ENCODE measurements around the gene DOCK9. TPM values are rescaled to one million over a fixed set of nuclear protein-coding genes. Genes with fewer than 3 reads are reported as not detected.

The DOCK9 gene
- total RNA-seq, 1 donor from 2014 or later: 88.4 TPM

DNA sequence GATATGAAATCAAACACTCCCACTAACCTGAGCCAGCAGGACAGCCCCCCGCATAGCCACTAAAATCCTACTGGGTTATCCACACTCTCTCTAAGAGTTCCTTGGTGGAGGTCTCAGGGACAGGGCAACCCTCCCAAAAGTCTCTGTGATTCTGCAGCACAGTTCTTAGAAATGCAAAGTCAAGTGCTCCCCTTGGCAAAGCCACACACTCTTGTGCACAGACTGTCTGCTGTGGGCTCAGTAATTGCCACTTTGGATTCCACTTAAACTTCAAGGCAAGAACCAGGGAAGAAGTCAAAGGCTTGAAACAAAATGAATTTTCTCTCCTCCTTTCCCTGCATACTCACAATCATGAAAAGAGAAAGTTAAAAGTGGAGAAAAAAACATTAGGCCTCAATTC, 61.5 kb downstream of the DOCK9 start:
- Histone ChIP-seq H3K36me3 (peaks cover 0 to 4% of the 10 kb centered on the region in 2 donors), H3K27ac (no peak overlapping the region), H3K4me1 (no peaks in the 10 kb centered on the region), H3K27me3 (no peaks in the 10 kb centered on the region), H3K4me3 (no peak overlapping the region), H3K9me3 (no peaks in the 10 kb centered on the region)
- TF ChIP-seq POLR2AphosphoS5 (IDR thresholded peaks at IDR 0.05; ENCODE audit: insufficient read depth in 1 of 2, low read depth in 1 of 2): no peak
- TF ChIP-seq, protein P1, sequence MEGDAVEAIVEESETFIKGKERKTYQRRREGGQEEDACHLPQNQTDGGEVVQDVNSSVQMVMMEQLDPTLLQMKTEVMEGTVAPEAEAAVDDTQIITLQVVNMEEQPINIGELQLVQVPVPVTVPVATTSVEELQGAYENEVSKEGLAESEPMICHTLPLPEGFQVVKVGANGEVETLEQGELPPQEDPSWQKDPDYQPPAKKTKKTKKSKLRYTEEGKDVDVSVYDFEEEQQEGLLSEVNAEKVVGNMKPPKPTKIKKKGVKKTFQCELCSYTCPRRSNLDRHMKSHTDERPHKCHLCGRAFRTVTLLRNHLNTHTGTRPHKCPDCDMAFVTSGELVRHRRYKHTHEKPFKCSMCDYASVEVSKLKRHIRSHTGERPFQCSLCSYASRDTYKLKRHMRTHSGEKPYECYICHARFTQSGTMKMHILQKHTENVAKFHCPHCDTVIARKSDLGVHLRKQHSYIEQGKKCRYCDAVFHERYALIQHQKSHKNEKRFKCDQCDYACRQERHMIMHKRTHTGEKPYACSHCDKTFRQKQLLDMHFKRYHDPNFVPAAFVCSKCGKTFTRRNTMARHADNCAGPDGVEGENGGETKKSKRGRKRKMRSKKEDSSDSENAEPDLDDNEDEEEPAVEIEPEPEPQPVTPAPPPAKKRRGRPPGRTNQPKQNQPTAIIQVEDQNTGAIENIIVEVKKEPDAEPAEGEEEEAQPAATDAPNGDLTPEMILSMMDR (IDR thresholded peaks at IDR 0.05): no peak
- TF ChIP-seq POLR2A (IDR thresholded peaks at IDR 0.05): no peak
- intact Hi-C loops (cut with DNase I): no loop called here
- no peak for DNase-seq (ENCODE audit: extremely low spot score in 2 of 2)

DNA sequence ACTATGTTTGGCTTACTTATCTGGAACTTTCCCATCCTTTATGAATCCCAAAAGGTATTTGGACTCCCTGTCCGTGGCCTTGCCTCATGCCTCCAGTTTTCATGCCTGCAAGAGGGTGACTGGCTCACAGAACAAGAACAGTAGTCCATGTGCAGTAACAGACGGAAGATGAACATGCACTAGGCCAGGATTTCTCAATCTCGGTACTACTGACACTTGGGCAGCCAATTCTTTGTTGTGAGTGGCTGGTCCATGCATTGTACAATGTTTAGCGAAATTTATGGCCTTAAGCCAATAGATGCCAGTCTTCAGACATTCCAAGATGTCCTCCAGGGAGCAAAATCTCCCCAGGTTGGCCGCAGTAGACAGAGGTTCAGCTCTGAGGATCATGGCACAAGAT, 61.9 kb downstream of the DOCK9 start:
- Histone ChIP-seq H3K4me1 (peaks cover under 1% of the 10 kb centered on the region), H3K4me3 (no peak overlapping the region), H3K27ac (no peak overlapping the region), H3K27me3 (no peaks in the 10 kb centered on the region), H3K9me3 (no peaks in the 10 kb centered on the region), H3K36me3 (no peaks in the 10 kb centered on the region)
- intact Hi-C loops (cut with DNase I): no loop called here
- DNase-seq (ENCODE audit: extremely low spot score in 2 of 2): no peak
- no peak for TF ChIP-seq POLR2AphosphoS5 (IDR thresholded peaks at IDR 0.05; ENCODE audit: insufficient read depth in 1 of 2, low read depth in 1 of 2)
- TF ChIP-seq, protein P1 (IDR thresholded peaks at IDR 0.05): no peak
- TF ChIP-seq POLR2A (IDR thresholded peaks at IDR 0.05): no peak

DNA sequence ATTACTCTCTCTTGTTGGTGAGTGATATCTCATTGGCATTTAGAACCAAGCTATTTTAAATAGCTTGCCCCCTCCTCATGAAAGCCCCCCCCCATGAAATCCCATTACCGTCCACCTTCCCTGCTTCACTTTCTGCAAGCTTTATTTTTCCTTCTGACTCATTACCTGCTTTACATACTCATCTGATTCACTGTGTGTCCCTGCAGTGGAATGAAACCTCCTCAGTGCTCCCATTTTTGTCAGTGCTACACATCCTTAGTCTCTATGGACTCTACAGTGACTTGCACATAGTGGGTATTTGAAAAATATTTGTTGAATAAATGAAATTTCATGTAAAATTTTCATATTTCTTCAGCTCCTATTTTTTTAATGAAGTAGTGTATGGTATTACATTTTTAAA, 62.3 kb downstream of the DOCK9 start:
- TF ChIP-seq POLR2AphosphoS5 (IDR thresholded peaks at IDR 0.05; ENCODE audit: insufficient read depth in 1 of 2, low read depth in 1 of 2) (no peak), POLR2A (IDR thresholded peaks at IDR 0.05) (no peak)
- TF ChIP-seq, protein P1 (IDR thresholded peaks at IDR 0.05): no peak
- no peaks in the 10 kb centered on the region for H3K36me3 ChIP-seq

DNA sequence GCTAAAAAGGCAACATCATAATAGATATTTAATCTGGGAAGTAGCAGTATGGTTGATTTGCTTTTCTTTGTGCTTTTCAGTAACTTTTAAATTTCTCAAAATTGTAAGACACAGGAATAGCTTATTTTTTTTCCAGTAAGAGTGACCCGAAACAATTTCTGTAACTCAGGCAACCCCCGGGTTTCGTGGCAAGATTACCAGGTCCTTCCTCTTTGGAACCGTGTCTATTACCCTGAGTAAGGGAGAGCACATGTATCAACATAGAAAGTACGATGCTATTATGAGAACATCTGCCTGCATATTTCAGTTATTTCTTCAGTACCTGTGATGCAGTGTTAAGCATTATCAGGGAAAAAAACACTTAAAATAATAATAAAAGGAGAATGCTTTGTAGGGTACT, 64.1 kb downstream of the DOCK9 start:
- H3K9me3 ChIP-seq: no peaks in the 10 kb centered on the region
- H3K27ac ChIP-seq: no peak overlapping the region
- peaks cover 9% of the 10 kb centered on the region for H3K4me1 ChIP-seq
- H3K4me3 ChIP-seq: no peak overlapping the region
- TF ChIP-seq, protein P1 (IDR thresholded peaks at IDR 0.05): no peak
- TF ChIP-seq POLR2A (IDR thresholded peaks at IDR 0.05): no peak
- TF ChIP-seq POLR2AphosphoS5 (IDR thresholded peaks at IDR 0.05; ENCODE audit: insufficient read depth in 1 of 2, low read depth in 1 of 2): no peak
- intact Hi-C loops (cut with DNase I): no loop called here
- no peaks in the 10 kb centered on the region for H3K36me3 ChIP-seq
- H3K27me3 ChIP-seq: no peaks in the 10 kb centered on the region
- no peak for DNase-seq (ENCODE audit: extremely low spot score in 2 of 2)

More for the DNA sequence above, 62.3 kb downstream of the DOCK9 start:
- intact Hi-C loops (cut with DNase I): no loop called here
- H3K4me3 ChIP-seq: no peak overlapping the region
- H3K27me3 ChIP-seq: no peaks in the 10 kb centered on the region
- H3K9me3 ChIP-seq: no peaks in the 10 kb centered on the region
- H3K27ac ChIP-seq: no peak overlapping the region
- H3K4me1 ChIP-seq: peaks cover 4% of the 10 kb centered on the region
- DNase-seq (ENCODE audit: extremely low spot score in 2 of 2): no peak

DNA sequence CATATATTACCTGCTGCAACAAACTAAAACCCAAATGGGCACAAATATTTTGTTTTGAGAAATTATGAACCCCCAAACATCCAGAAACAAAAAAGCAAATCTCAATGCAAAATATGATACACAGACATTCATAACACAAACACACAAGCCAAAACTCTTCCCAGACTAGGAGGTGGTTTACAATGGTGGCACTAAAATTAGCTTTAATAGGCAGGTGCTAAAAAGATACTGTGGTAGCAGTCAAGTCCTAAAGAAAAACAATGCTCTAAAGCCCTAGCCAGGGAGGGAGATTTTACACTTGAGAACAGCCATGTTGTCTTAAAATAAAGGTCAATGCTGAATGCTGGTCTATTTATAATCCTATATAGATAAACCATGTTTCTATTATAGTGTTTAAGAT, 65.0 kb downstream of the DOCK9 start:
- no peak for DNase-seq (ENCODE audit: extremely low spot score in 2 of 2)
- Histone ChIP-seq H3K27ac (no peak overlapping the region), H3K4me1 (peaks cover 9% of the 10 kb centered on the region), H3K9me3 (no peaks in the 10 kb centered on the region), H3K27me3 (no peaks in the 10 kb centered on the region), H3K36me3 (no peaks in the 10 kb centered on the region), H3K4me3 (no peak overlapping the region)
- TF ChIP-seq POLR2A (IDR thresholded peaks at IDR 0.05): no peak
- TF ChIP-seq, protein P1 (IDR thresholded peaks at IDR 0.05): no peak
- no peak for TF ChIP-seq POLR2AphosphoS5 (IDR thresholded peaks at IDR 0.05; ENCODE audit: insufficient read depth in 1 of 2, low read depth in 1 of 2)
- intact Hi-C loops (cut with DNase I): no loop called here
